SK-N-SH (cell line): ENCODE data around the gene SH3D21.

Experiments
- CHD2 ChIP-seq: fragments of 150-350 bp; IDR thresholded peaks from 2 replicates; pipeline ENCODE4 v1.6.1; 2018; ENCODE audit warnings: low read length; ENCODE audit not compliant: partially characterized antibody
- TF ChIP-seq, protein P1 (sequence below): fragments of 200-600 bp; sonication (generic); IDR thresholded peaks from 2 replicates; pipeline ENCODE4 v1.6.1; 2017; ENCODE audit warnings: antibody characterized with exemption, mild to moderate bottlenecking, moderate library complexity

DNA sequence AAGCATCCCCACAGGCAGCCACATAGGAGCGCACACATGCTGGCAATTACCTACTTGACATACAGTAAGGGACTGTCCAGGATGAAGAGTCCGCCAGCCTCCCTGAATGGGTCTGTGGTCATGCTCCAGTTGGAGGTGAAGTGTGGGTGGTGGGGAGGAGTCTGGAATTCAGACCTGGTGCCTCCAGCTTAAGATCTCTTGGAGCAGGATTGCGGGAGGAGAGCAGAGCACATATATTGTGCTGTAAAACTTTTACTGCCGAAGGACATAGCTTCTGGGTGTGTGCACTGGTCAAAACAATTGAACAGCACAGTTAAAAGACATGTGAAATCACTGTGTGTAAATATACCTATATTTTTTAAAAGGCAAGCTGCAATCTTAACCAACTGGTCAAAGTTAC, 61.6 kb downstream of the SH3D21 start:
- TF ChIP-seq, protein P1, sequence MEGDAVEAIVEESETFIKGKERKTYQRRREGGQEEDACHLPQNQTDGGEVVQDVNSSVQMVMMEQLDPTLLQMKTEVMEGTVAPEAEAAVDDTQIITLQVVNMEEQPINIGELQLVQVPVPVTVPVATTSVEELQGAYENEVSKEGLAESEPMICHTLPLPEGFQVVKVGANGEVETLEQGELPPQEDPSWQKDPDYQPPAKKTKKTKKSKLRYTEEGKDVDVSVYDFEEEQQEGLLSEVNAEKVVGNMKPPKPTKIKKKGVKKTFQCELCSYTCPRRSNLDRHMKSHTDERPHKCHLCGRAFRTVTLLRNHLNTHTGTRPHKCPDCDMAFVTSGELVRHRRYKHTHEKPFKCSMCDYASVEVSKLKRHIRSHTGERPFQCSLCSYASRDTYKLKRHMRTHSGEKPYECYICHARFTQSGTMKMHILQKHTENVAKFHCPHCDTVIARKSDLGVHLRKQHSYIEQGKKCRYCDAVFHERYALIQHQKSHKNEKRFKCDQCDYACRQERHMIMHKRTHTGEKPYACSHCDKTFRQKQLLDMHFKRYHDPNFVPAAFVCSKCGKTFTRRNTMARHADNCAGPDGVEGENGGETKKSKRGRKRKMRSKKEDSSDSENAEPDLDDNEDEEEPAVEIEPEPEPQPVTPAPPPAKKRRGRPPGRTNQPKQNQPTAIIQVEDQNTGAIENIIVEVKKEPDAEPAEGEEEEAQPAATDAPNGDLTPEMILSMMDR = no peak
- no peak for TF ChIP-seq CHD2
